Activated naive CD4-positive, alpha-beta T cell treated with anti-CD3 and anti-CD28 coated beads for 36 hours (primary cell): Measurements from ENCODE around the gene DUSP5. TPM values are rescaled to one million over a fixed set of nuclear protein-coding genes. Genes with fewer than 3 reads are reported as not detected.
A peak's percentile ranks its signal among the peaks of the same experiment; 100 is the strongest.
"Not testable (repeated sequence)": the region's sequence is repeated elsewhere in the genome, so short reads cannot be mapped to it uniquely, and the experiment has no call there.

ENCODE experiments used
- CTCF ChIA-PET: fragments of 350-600 bp; sonication (Branson Sonifier 250); formaldehyde crosslinking; loops from one replicate; lab custom pipeline; 2021; ENCODE audit warnings: antibody characterized with exemption; lab: Charles Lee
- DNase-seq: peaks from one replicate; pipeline ENCODE4 v3.0.0-alpha.2; 2020
- H3K27ac Mint-ChIP-seq: one replicate; pipeline ENCODE4 v1.8.0; 2021; ENCODE audit warnings: mild to moderate bottlenecking, mixed read lengths
- H3K27me3 Mint-ChIP-seq: one replicate; pipeline ENCODE4 v1.8.0; 2021; ENCODE audit warnings: low read depth, mixed read lengths
- H3K36me3 Mint-ChIP-seq: one replicate; pipeline ENCODE4 v1.8.0; 2021; ENCODE audit warnings: low read depth, mixed read lengths
- H3K4me1 Mint-ChIP-seq: one replicate; pipeline ENCODE4 v1.8.0; 2021; ENCODE audit warnings: low read depth, mixed read lengths
- H3K4me3 Mint-ChIP-seq: one replicate; pipeline ENCODE4 v1.8.0; 2021; ENCODE audit warnings: mild to moderate bottlenecking, moderate library complexity, mixed read lengths
- H3K9me3 Mint-ChIP-seq: one replicate; pipeline ENCODE4 v1.8.0; 2021; ENCODE audit warnings: mixed read lengths
- intact Hi-C: fragments of 100-400 bp; cut with micrococcal nuclease; formaldehyde crosslinking; loops from one replicate; pipeline ENCODE4 v1.15.1; 2023
- total RNA-seq, 2 experiments: library from RNA; stranded (reverse); gene quantifications; one replicate each; pipeline ENCODE4 v1.2.3, GENCODE V29; 2021

DUSP5 gene
- total RNA-seq, 2 experiments from 2014 or later, result 51.0 to 53.5 TPM

GRCh38 chr10:110528997-110529524 is 31.4 kb downstream of the DUSP5 start:
- CTCF ChIA-PET, result interaction anchor here (0.6 to 3.6 kb wide), 6 partner anchors 18 to 223 kb away, joined by 3 to 17 read pairs (median 3); no protein-coding TSS in a partner anchor
- intact Hi-C loops, result loop anchor here (1.0 kb wide), 6 partner anchors 7 to 205 kb away; no protein-coding TSS in a partner anchor
- Mint-ChIP-seq H3K4me1 (peaks cover 53% of the 10 kb centered on the region), H3K27ac (peak overlapping the region; percentile 72)
- not testable (repeated sequence) for H3K9me3 Mint-ChIP-seq, H3K4me3 Mint-ChIP-seq, H3K27me3 Mint-ChIP-seq, H3K36me3 Mint-ChIP-seq
- DNase-seq, result peak; percentile 68

- peak overlapping the region; percentile 11 for H3K4me3 Mint-ChIP-seq
- peaks cover 50% of the 10 kb centered on the region for H3K4me1 Mint-ChIP-seq
- peak overlapping the region; percentile 72 for H3K27ac Mint-ChIP-seq
- CTCF ChIA-PET, result interaction anchor here (0.6 to 3.6 kb wide), 5 partner anchors 17 to 219 kb away, joined by 3 to 17 read pairs (median 3); no protein-coding TSS in a partner anchor
- intact Hi-C loops, result loop anchor here (1.0 kb wide), 5 partner anchors 17 to 205 kb away; no protein-coding TSS in a partner anchor
- no peaks in the 10 kb centered on the region for H3K9me3 Mint-ChIP-seq
- no peaks in the 10 kb centered on the region for H3K36me3 Mint-ChIP-seq
- no peaks in the 10 kb centered on the region for H3K27me3 Mint-ChIP-seq
- peak; percentile 26 for DNase-seq
Observed at GRCh38 chr10:110529596-110530011, 31.9 kb downstream of the DUSP5 start.

GRCh38 chr10:110530131-110530831 is 32.6 kb downstream of the DUSP5 start:
- no peak overlapping the region for H3K4me3 Mint-ChIP-seq
- H3K36me3 Mint-ChIP-seq, result no peaks in the 10 kb centered on the region
- intact Hi-C loops, result no loop called here
- H3K27me3 Mint-ChIP-seq, result no peaks in the 10 kb centered on the region
- no peaks in the 10 kb centered on the region for H3K9me3 Mint-ChIP-seq
- peaks cover 52% of the 10 kb centered on the region for H3K4me1 Mint-ChIP-seq
- DNase-seq, result peak; percentile 52
- no peak overlapping the region for H3K27ac Mint-ChIP-seq
- CTCF ChIA-PET, result interaction anchor here (0.6 to 3.6 kb wide), 2 partner anchors 174 to 176 kb away, joined by 4 to 17 read pairs; no protein-coding TSS in a partner anchor

- CTCF ChIA-PET, result interaction anchor here (0.8 kb wide), 1 partner anchor 178 kb away, joined by 3 read pairs; no protein-coding TSS in a partner anchor
- intact Hi-C loops, result no loop called here
- Mint-ChIP-seq H3K27me3 (no peaks in the 10 kb centered on the region), H3K4me1 (peaks cover 53% of the 10 kb centered on the region), H3K9me3 (no peaks in the 10 kb centered on the region), H3K4me3 (no peak overlapping the region), H3K27ac (no peak overlapping the region), H3K36me3 (no peaks in the 10 kb centered on the region)
- no peak for DNase-seq
Observed at GRCh38 chr10:110531687-110532086, 34.0 kb downstream of the DUSP5 start.

GRCh38 chr10:110532628-110533027 is 34.9 kb downstream of the DUSP5 start:
- H3K27me3 Mint-ChIP-seq, intact Hi-C loops, DNase-seq, H3K36me3 Mint-ChIP-seq, H3K4me3 Mint-ChIP-seq, H3K27ac Mint-ChIP-seq, H3K9me3 Mint-ChIP-seq: not testable (repeated sequence)
- peaks cover 46% of the 10 kb centered on the region for H3K4me1 Mint-ChIP-seq
- CTCF ChIA-PET, result interaction anchor here (0.5 to 1.4 kb wide), 4 partner anchors 14 to 322 kb away, joined by 3 to 5 read pairs (median 3); no protein-coding TSS in a partner anchor

- DNase-seq, result no peak
- H3K36me3 Mint-ChIP-seq, result no peaks in the 10 kb centered on the region
- H3K9me3 Mint-ChIP-seq, result no peaks in the 10 kb centered on the region
- H3K4me3 Mint-ChIP-seq, result no peak overlapping the region
- peaks cover 41% of the 10 kb centered on the region for H3K4me1 Mint-ChIP-seq
- intact Hi-C loops, result no loop called here
- no peaks in the 10 kb centered on the region for H3K27me3 Mint-ChIP-seq
- no peak overlapping the region for H3K27ac Mint-ChIP-seq
- CTCF ChIA-PET, result interaction anchor here (1.2 to 1.4 kb wide), 2 partner anchors 14 to 34 kb away, joined by 3 read pairs; no protein-coding TSS in a partner anchor
Observed at GRCh38 chr10:110533149-110533548, 35.4 kb downstream of the DUSP5 start.

GRCh38 chr10:110534571-110534970 is 36.9 kb downstream of the DUSP5 start:
- Mint-ChIP-seq H3K36me3 (no peaks in the 10 kb centered on the region), H3K9me3 (no peaks in the 10 kb centered on the region), H3K4me1 (peaks cover 28% of the 10 kb centered on the region), H3K4me3 (no peak overlapping the region), H3K27ac (no peak overlapping the region), H3K27me3 (no peaks in the 10 kb centered on the region)
- CTCF ChIA-PET, result interaction anchor here (0.9 to 1.6 kb wide), 5 partner anchors 23 to 228 kb away, joined by 3 to 4 read pairs (median 4); no protein-coding TSS in a partner anchor
- DNase-seq, result peak; percentile 39
- intact Hi-C loops, result no loop called here

GRCh38 chr10:110535958-110536891 is 38.5 kb downstream of the DUSP5 start:
- H3K27me3 Mint-ChIP-seq, result no peaks in the 10 kb centered on the region
- H3K4me1 Mint-ChIP-seq, result peaks cover 22% of the 10 kb centered on the region
- CTCF ChIA-PET, result interaction anchor here (0.7 to 1.6 kb wide), 6 partner anchors 10 to 230 kb away, joined by 3 to 7 read pairs (median 4); no protein-coding TSS in a partner anchor
- H3K36me3 Mint-ChIP-seq, result no peaks in the 10 kb centered on the region
- H3K4me3 Mint-ChIP-seq, result no peak overlapping the region
- H3K27ac Mint-ChIP-seq, result peak overlapping the region; percentile 54
- intact Hi-C loops, result loop anchor here (1.0 kb wide), 9 partner anchors 8 to 230 kb away; no protein-coding TSS in a partner anchor
- peak; percentile 90 for DNase-seq
- no peaks in the 10 kb centered on the region for H3K9me3 Mint-ChIP-seq

- intact Hi-C loops, result no loop called here
- no peaks in the 10 kb centered on the region for H3K36me3 Mint-ChIP-seq
- no peaks in the 10 kb centered on the region for H3K9me3 Mint-ChIP-seq
- no peaks in the 10 kb centered on the region for H3K27me3 Mint-ChIP-seq
- no peak for DNase-seq
- no peak overlapping the region for H3K4me3 Mint-ChIP-seq
- CTCF ChIA-PET, result interaction anchor here (1.5 to 3.2 kb wide), 2 partner anchors 40 to 185 kb away, joined by 6 to 13 read pairs; no protein-coding TSS in a partner anchor
- H3K4me1 Mint-ChIP-seq, result peaks cover 19% of the 10 kb centered on the region
- H3K27ac Mint-ChIP-seq, result no peak overlapping the region
Observed at GRCh38 chr10:110539091-110539490, 41.4 kb downstream of the DUSP5 start.

GRCh38 chr10:110540031-110540430 is 42.3 kb downstream of the DUSP5 start:
- no peaks in the 10 kb centered on the region for H3K27me3 Mint-ChIP-seq
- CTCF ChIA-PET, result interaction anchor here (1.1 to 3.2 kb wide), 4 partner anchors 37 to 233 kb away, joined by 3 to 13 read pairs (median 6); no protein-coding TSS in a partner anchor
- no peak overlapping the region for H3K27ac Mint-ChIP-seq
- DNase-seq, result no peak
- H3K9me3 Mint-ChIP-seq, result no peaks in the 10 kb centered on the region
- no peak overlapping the region for H3K4me3 Mint-ChIP-seq
- intact Hi-C loops, result no loop called here
- H3K4me1 Mint-ChIP-seq, result peaks cover 12% of the 10 kb centered on the region
- H3K36me3 Mint-ChIP-seq, result no peaks in the 10 kb centered on the region

GRCh38 chr10:110544958-110545537 is 47.3 kb downstream of the DUSP5 start:
- DNase-seq, result no peak
- H3K4me1 Mint-ChIP-seq, result peaks cover 7% of the 10 kb centered on the region
- no peaks in the 10 kb centered on the region for H3K9me3 Mint-ChIP-seq
- CTCF ChIA-PET, result interaction anchor here (0.5 to 3.6 kb wide), 17 partner anchors 13 to 237 kb away, joined by 3 to 73 read pairs (median 6); partner anchors contain the start of gene SMNDC1
- H3K4me3 Mint-ChIP-seq, result no peak overlapping the region
- peaks cover 8% of the 10 kb centered on the region for H3K27me3 Mint-ChIP-seq
- H3K36me3 Mint-ChIP-seq, result no peaks in the 10 kb centered on the region
- intact Hi-C loops, result no loop called here
- H3K27ac Mint-ChIP-seq, result peak overlapping the region; percentile 56
